Panc1 (cell line): ENCODE results near the gene MTG1.

ENCODE experiments used
- CTCF ChIP-seq: fragments of 450-650 bp; IDR thresholded peaks from 2 replicates; pipeline ENCODE4 v1.5.1; 2017; ENCODE audit warnings: mild to moderate bottlenecking
- POLR2AphosphoS5 ChIP-seq: IDR thresholded peaks from 2 replicates; pipeline ENCODE4 v1.6.1; 2012; ENCODE audit warnings: mild to moderate bottlenecking, low read depth, low read length, moderate library complexity

GRCh38 chr10:133442967-133443924, 49.3 kb downstream of the MTG1 start:
- no peak for TF ChIP-seq POLR2AphosphoS5
- no peak for TF ChIP-seq CTCF
